Peyer's patch (tissue), 4 donors: ENCODE measurements around the gene EPS8. TPM values are rescaled to one million over a fixed set of nuclear protein-coding genes. Genes with fewer than 3 reads are reported as not detected.
A peak's percentile ranks its signal among the peaks of the same experiment; 100 is the strongest.

Experiments used
- DNase-seq, 3 donors: peaks; one replicate each; pipeline ENCODE4 v3.0.0-alpha.2; 2017 to 2019
- H3K27ac ChIP-seq, 4 donors: fragments of 200-600 bp; sonication (generic); one replicate each; pipeline ENCODE4 v1.5.1; 2016 to 2019
- H3K27me3 ChIP-seq, 2 donors: fragments of 200-600 bp; sonication (generic); one replicate each; pipeline ENCODE4 v1.5.1; 2019
- H3K36me3 ChIP-seq, 3 donors: fragments of 200-600 bp; sonication (generic); one replicate each; pipeline ENCODE4 v1.5.1; 2016 to 2019
- H3K4me1 ChIP-seq, 4 donors: fragments of 200-600 bp; sonication (generic); one replicate each; pipeline ENCODE4 v1.5.1; 2016 to 2019
- H3K4me3 ChIP-seq, 4 donors: fragments of 200-600 bp; sonication (generic); 1 replicate in 3 of 4; 2 replicates in 1 of 4; pipeline ENCODE4 v1.5.1; 2016 to 2019; ENCODE audit warnings: mild to moderate bottlenecking in 1 of 4
- H3K9me3 ChIP-seq, 4 donors: fragments of 200-600 bp; sonication (generic); one replicate each; pipeline ENCODE4 v1.5.1; 2016 to 2019; ENCODE audit warnings: mild to moderate bottlenecking in 1 of 4
- CTCF ChIP-seq, 6 experiments: fragments of 450-650 bp in 4 of 6; fragments of 200-600 bp in 2 of 6; sonication (generic) in 1 of 6; IDR thresholded peaks; one replicate each; pipeline ENCODE4 v1.5.1; 2017 to 2019; ENCODE audit warnings: antibody characterized with exemption in 6 of 6, mild to moderate bottlenecking in 3 of 6, moderate library complexity in 1 of 6
- POLR2A ChIP-seq, 2 donors: fragments of 450-650 bp; IDR thresholded peaks; one replicate each; pipeline ENCODE4 v1.5.1; 2017; ENCODE audit warnings: antibody characterized with exemption in 2 of 2, mild to moderate bottlenecking in 2 of 2, moderate library complexity in 2 of 2
- total RNA-seq, 4 donors: library from RNA; depleted of rRNA; stranded (reverse); fragments of >200 nt; gene quantifications; one replicate each; pipeline ENCODE4 v1.1.0, GENCODE V29; 2016

The EPS8 gene
- total RNA-seq, 4 donors from 2014 or later: 57.8 to 168 (median 129) TPM

- H3K4me3 ChIP-seq: peak overlapping the region in 2 of 4 donors; percentile 31 to 36
- no peak for DNase-seq
These were observed 100.2 kb downstream of the EPS8 start for GRCh38 chr12:15688838-15689625.

GRCh38 chr12:15688202-15688736 lies 100.9 kb downstream of the EPS8 start:
- DNase-seq: peak in 2 of 3 donors; percentile 71 to 73
- Histone ChIP-seq H3K27me3 (no peaks in the 10 kb centered on the region), H3K36me3 (no peaks in the 10 kb centered on the region), H3K4me1 (peaks cover 0 to 39% (median 3%) of the 10 kb centered on the region in 4 donors), H3K9me3 (no peaks in the 10 kb centered on the region), H3K27ac (peak overlapping the region in 3 of 4 donors; percentile 37 to 87 (median 71)), H3K4me3 (peak overlapping the region in 2 of 4 donors; percentile 31 to 36)
- TF ChIP-seq CTCF (IDR thresholded peaks at IDR 0.05) (no peak), POLR2A (IDR thresholded peaks at IDR 0.05) (peak; percentile 21 to 38)

More at GRCh38 chr12:15688838-15689625, 100.2 kb downstream of the EPS8 start:
- Histone ChIP-seq H3K4me1 (peaks cover 0 to 42% (median 3%) of the 10 kb centered on the region in 4 donors), H3K9me3 (no peaks in the 10 kb centered on the region), H3K27ac (peak overlapping the region in 3 of 4 donors; percentile 37 to 87 (median 71)), H3K27me3 (no peaks in the 10 kb centered on the region), H3K36me3 (no peaks in the 10 kb centered on the region)
- no peak for TF ChIP-seq CTCF (IDR thresholded peaks at IDR 0.05)
- TF ChIP-seq POLR2A (IDR thresholded peaks at IDR 0.05): no peak

GRCh38 chr12:15687583-15687982 lies 101.6 kb downstream of the EPS8 start:
- peaks cover 0 to 33% (median 2%) of the 10 kb centered on the region in 4 donors for H3K4me1 ChIP-seq
- H3K27ac ChIP-seq: peak overlapping the region in 2 of 4 donors; percentile 71 to 87
- no peaks in the 10 kb centered on the region for H3K27me3 ChIP-seq
- H3K4me3 ChIP-seq: no peak overlapping the region
- no peak for DNase-seq
- no peak for TF ChIP-seq CTCF (IDR thresholded peaks at IDR 0.05)
- no peak for TF ChIP-seq POLR2A (IDR thresholded peaks at IDR 0.05)
- no peaks in the 10 kb centered on the region for H3K36me3 ChIP-seq
- no peaks in the 10 kb centered on the region for H3K9me3 ChIP-seq

- no peak overlapping the region for H3K4me3 ChIP-seq
- no peaks in the 10 kb centered on the region for H3K27me3 ChIP-seq
- TF ChIP-seq POLR2A (IDR thresholded peaks at IDR 0.05) (no peak), CTCF (IDR thresholded peaks at IDR 0.05) (no peak)
These were observed 104.1 kb downstream of the EPS8 start for GRCh38 chr12:15684896-15685658.

GRCh38 chr12:15682826-15683225 lies 106.4 kb downstream of the EPS8 start:
- Histone ChIP-seq H3K9me3 (no peaks in the 10 kb centered on the region), H3K27ac (no peak overlapping the region), H3K27me3 (no peaks in the 10 kb centered on the region), H3K4me3 (no peak overlapping the region), H3K36me3 (no peaks in the 10 kb centered on the region), H3K4me1 (peaks cover 0 to 5% (median 0%) of the 10 kb centered on the region in 4 donors)
- no peak for DNase-seq
- TF ChIP-seq POLR2A (IDR thresholded peaks at IDR 0.05): no peak
- no peak for TF ChIP-seq CTCF (IDR thresholded peaks at IDR 0.05)

More at GRCh38 chr12:15684896-15685658, 104.1 kb downstream of the EPS8 start:
- Histone ChIP-seq H3K27ac (no peak overlapping the region), H3K9me3 (no peaks in the 10 kb centered on the region), H3K4me1 (peaks cover 0 to 20% (median 0%) of the 10 kb centered on the region in 4 donors), H3K36me3 (no peaks in the 10 kb centered on the region)
- no peak for DNase-seq
